Activated CD4-positive, alpha-beta T cell treated with anti-CD3 and anti-CD28 coated beads for 4 hours (primary cell): ENCODE measurements around the gene OBI1.

Source experiments
- DNase-seq, 2 donors: peaks; one replicate each; pipeline ENCODE4 v3.0.0-alpha.2; 2020

Gene OBI1

DNA sequence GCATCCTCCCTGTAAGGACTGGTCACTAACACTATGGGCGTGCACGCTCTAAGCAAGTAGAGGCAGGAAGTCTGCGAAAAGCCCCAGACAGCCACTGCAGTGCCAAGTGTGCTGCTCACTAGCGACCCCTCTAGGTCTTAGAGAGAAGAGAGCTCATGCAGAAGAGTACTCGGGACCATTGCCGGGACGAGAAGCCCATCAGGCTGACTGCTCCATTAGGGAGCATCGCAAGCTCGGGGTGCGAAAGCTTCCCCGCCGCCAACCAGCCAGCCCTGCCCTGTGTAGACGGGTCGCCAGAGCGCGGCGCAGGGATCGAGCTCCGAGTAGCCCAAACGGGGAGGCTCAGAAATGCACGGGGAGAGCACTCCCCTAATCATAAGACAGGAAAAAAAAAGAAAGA, 72.2 kb downstream of the OBI1 start:
- no peak for DNase-seq

DNA sequence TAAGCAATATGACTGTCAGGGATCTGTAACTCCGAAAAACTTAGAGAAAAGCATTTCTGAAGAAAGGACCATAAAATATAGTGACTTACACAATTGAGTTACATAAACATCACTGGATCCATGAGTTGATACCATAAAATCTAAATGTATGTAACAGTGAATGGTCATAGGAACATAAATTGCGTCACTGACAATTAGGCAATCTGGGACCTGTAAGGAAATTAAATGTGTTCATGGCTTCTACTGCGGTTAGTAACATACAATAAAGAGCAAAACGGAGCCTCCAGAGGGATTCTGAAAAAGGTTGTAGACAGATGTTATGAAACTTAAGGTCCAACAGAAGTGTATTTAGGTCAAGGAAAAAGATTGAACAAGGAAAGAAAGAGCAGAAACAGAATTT, 82.7 kb downstream of the OBI1 start:
- DNase-seq, result no peak

DNA sequence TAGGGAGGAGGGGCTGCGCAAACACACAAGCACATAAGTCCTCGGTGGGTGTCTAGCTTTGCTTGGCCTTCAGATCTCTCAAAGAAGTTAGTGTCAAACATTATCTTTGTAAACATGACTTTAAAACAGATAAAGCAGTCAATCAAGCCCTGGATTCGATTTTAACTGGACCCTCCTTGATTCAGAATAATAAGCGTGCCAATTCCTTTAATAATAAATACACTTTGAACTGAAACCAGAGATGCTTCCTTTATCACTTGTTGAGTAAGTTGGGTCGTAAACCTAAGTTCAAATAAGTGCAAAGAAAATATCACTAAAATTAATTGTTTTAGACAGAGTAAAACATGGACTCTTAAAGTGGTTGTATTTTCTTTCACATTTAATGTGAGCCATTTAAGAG, 86.5 kb downstream of the OBI1 start:
- no peak for DNase-seq

DNA sequence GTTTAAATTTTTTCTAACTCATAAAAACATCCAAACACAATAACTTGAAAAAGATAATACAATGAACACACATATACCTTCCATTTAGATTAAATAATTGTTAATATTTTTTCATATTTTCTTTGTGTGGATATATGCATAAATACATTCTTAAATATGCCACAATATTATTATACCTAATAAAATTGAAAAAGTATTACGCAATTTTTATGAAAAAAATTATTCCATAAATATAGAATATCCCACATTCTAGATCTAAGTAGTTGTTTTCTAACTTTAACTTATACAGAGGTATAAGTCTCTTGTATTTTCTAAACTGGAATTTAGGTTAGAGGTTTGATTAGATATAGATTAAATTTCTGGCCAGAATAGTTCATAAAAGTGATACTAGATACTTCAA, 89.9 kb downstream of the OBI1 start:
- DNase-seq, result no peak

DNA sequence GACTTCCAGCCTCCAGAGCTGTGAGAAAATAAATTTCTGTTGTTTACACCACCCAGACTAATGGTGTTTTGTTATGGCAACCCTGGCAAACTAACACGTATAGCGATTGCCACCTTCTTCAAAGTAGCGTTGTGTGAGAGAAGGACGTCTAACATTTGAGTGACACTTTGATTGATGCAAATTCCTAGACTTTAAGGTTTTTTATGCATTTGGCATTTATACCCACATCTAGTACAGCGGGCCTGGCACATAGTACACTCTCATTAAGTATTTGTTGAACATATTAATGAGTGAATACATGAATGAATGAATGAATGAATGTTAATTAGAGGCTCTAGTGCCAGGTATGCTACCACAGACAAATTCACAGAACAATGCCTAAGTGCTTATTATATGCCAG, 92.3 kb downstream of the OBI1 start:
- no peak for DNase-seq
